Ascending aorta (tissue), 2 donors: ENCODE measurements around the gene BBOF1. TPM values are rescaled to one million over a fixed set of nuclear protein-coding genes. Genes with fewer than 3 reads are reported as not detected.
"Not testable (repeated sequence)": the region's sequence is repeated elsewhere in the genome, so short reads cannot be mapped to it uniquely, and the experiment has no call there.

Source experiments
- DNase-seq, 2 donors: peaks; one replicate each; pipeline ENCODE4 v3.0.0-alpha.2; 2019; ENCODE audit warnings: low spot score in 2 of 2
- H3K27ac ChIP-seq, 2 donors: fragments of 200-600 bp; sonication (generic); one replicate each; pipeline ENCODE4 v1.5.1; 2016 to 2017; ENCODE audit warnings: mild to moderate bottlenecking in 1 of 2
- H3K27me3 ChIP-seq: fragments of 200-600 bp; sonication (generic); one replicate; pipeline ENCODE4 v1.5.1; 2017
- H3K36me3 ChIP-seq, 2 donors: fragments of 200-600 bp; sonication (generic); one replicate each; pipeline ENCODE4 v1.5.1; 2016
- H3K4me1 ChIP-seq, 2 donors: fragments of 200-600 bp; sonication (generic); one replicate each; pipeline ENCODE4 v1.5.1; 2016 to 2017; ENCODE audit warnings: mild to moderate bottlenecking in 1 of 2
- H3K4me3 ChIP-seq, 2 donors: fragments of 200-600 bp; sonication (generic); one replicate each; pipeline ENCODE4 v1.5.1; 2016 to 2017; ENCODE audit warnings: mild to moderate bottlenecking in 1 of 2
- H3K9me3 ChIP-seq, 2 donors: fragments of 200-600 bp; sonication (generic); one replicate each; pipeline ENCODE4 v1.5.1; 2016
- CTCF ChIP-seq, 3 experiments: fragments of 200-600 bp in 2 of 3; fragments of 450-650 bp in 1 of 3; sonication (generic) in 2 of 3; IDR thresholded peaks; one replicate each; pipeline ENCODE4 v1.5.1; 2016 to 2019; ENCODE audit warnings: antibody characterized with exemption in 3 of 3, mild to moderate bottlenecking in 1 of 3, moderate library complexity in 1 of 3
- intact Hi-C: fragments of 100-400 bp; cut with DNase I; formaldehyde crosslinking; loops from one replicate; pipeline ENCODE4 v1.15.1; 2023
- total RNA-seq: library from RNA; depleted of rRNA; stranded (reverse); fragments of >200 nt; gene quantifications from one replicate; pipeline ENCODE4 v1.1.0, GENCODE V29; 2016

BBOF1 gene
- total RNA-seq, 1 donor from 2014 or later: 16.2 TPM

GRCh38 chr14:73991092-73991491 is 28.1 kb upstream of the BBOF1 start:
- Histone ChIP-seq H3K4me3 (no peak overlapping the region), H3K27ac (no peak overlapping the region), H3K4me1 (no peaks in the 10 kb centered on the region), H3K36me3 (peaks cover 4 to 25% of the 10 kb centered on the region in 2 donors), H3K9me3 (no peaks in the 10 kb centered on the region), H3K27me3 (no peaks in the 10 kb centered on the region)
- intact Hi-C loops: no loop called here
- no peak for TF ChIP-seq CTCF (IDR thresholded peaks at IDR 0.05)
- DNase-seq: no peak

GRCh38 chr14:73994926-73995325 is 24.2 kb upstream of the BBOF1 start:
- intact Hi-C loops: not testable (repeated sequence)

GRCh38 chr14:73995977-73996378 is 23.2 kb upstream of the BBOF1 start:
- Histone ChIP-seq H3K27me3 (no peaks in the 10 kb centered on the region), H3K4me3 (no peak overlapping the region), H3K9me3 (no peaks in the 10 kb centered on the region), H3K27ac (no peak overlapping the region), H3K36me3 (peaks cover 0 to 20% of the 10 kb centered on the region in 2 donors), H3K4me1 (no peaks in the 10 kb centered on the region)
- intact Hi-C loops: no loop called here
- DNase-seq: no peak
- no peak for TF ChIP-seq CTCF (IDR thresholded peaks at IDR 0.05)

More at GRCh38 chr14:73994926-73995325, 24.2 kb upstream of the BBOF1 start:
- H3K9me3 ChIP-seq, H3K4me1 ChIP-seq, H3K4me3 ChIP-seq, H3K27me3 ChIP-seq, H3K27ac ChIP-seq, DNase-seq: not testable (repeated sequence)
- H3K36me3 ChIP-seq: peaks cover 0 to 16% of the 10 kb centered on the region in 2 donors

DNA sequence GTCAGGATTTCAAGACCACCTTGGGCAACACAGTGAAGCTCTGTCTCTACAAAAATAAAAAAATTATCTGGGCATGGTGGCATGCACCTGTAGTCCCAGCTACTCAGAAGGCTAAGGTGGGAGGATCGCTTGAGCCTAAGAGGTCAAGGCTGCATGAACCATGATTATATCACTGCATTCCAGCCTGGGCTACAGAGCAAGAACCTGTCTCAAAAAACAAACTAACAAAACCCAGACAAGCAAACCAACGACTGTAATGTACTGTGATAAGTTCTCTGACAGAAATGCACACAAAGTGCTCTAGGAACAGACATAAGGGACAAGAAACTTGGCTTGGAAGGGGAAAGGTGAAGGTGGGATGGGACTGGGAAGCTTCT is 22.4 kb upstream of the BBOF1 start:
- TF ChIP-seq CTCF (IDR thresholded peaks at IDR 0.05): no peak
- H3K4me3 ChIP-seq: no peak overlapping the region
- peaks cover 0 to 18% of the 10 kb centered on the region in 2 donors for H3K36me3 ChIP-seq
- intact Hi-C loops: no loop called here
- no peak overlapping the region for H3K27ac ChIP-seq
- no peaks in the 10 kb centered on the region for H3K9me3 ChIP-seq
- no peak for DNase-seq
- H3K27me3 ChIP-seq: no peaks in the 10 kb centered on the region
- H3K4me1 ChIP-seq: no peaks in the 10 kb centered on the region

DNA sequence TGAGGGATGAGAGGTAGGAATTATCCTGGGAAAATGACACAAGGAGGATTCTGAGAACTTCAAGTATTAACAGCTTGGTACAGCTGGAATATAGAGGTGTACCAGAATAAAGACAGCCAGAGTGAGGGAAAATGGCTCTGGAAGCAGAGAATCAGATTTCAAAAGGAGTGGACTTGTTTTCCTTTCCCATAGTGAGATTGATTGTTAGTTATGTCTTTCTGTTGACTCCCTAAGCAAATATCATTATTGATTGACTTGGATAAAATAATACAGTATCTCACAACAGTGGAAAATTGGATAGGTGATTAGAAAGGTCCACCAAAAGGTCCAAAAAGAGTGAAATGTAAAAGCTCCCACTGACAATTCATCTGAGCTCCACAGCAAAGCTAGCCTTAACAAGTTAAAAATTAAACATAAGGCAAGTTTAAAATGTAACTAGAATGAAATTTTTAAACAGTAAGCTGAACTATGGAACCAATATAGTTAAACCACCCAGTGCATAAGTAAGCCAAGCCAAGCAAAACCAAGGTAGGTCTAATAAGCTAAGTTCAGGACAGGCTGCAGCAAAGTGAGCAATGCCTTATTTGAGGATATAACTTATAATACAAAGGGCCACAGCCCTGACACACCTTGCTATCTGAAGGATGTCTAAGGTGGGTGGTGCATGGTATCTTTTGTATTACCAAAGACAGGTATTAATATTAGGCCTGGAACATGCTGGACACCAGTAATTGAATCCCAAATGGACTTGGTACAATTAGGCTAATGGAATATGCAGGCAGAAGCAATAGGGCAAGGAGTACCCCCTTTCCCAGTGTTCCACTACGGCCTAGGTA is 21.8 kb upstream of the BBOF1 start:
- peaks cover 3 to 18% of the 10 kb centered on the region in 2 donors for H3K36me3 ChIP-seq
- H3K4me3 ChIP-seq: no peak overlapping the region
- TF ChIP-seq CTCF (IDR thresholded peaks at IDR 0.05): no peak
- no peaks in the 10 kb centered on the region for H3K9me3 ChIP-seq
- H3K4me1 ChIP-seq: no peaks in the 10 kb centered on the region
- H3K27ac ChIP-seq: no peak overlapping the region
- intact Hi-C loops: no loop called here
- no peaks in the 10 kb centered on the region for H3K27me3 ChIP-seq
- DNase-seq: no peak

GRCh38 chr14:73997944-73998447 is 21.2 kb upstream of the BBOF1 start:
- H3K4me1 ChIP-seq: no peaks in the 10 kb centered on the region
- no peak for TF ChIP-seq CTCF (IDR thresholded peaks at IDR 0.05)

More at GRCh38 chr14:73997944-73998447, 21.2 kb upstream of the BBOF1 start:
- Histone ChIP-seq H3K27me3 (no peaks in the 10 kb centered on the region), H3K9me3 (no peaks in the 10 kb centered on the region), H3K4me3 (no peak overlapping the region), H3K36me3 (peaks cover 3 to 18% of the 10 kb centered on the region in 2 donors), H3K27ac (no peak overlapping the region)
- no peak for DNase-seq
- intact Hi-C loops: no loop called here
